Heart left ventricle (tissue), 13 donors: ENCODE results near the gene TMEM30B.

Source experiments
- POLR2A ChIP-seq, 2 donors: fragments of 450-650 bp; IDR thresholded peaks; one replicate each; pipeline ENCODE4 v1.6.1; 2017; ENCODE audit warnings: antibody characterized with exemption in 2 of 2, mild to moderate bottlenecking in 2 of 2, moderate library complexity in 2 of 2
- TF ChIP-seq, protein P1 (sequence below), 12 donors: fragments of 200-600 bp; sonication (generic) in 4 of 12; IDR thresholded peaks; one replicate each; pipeline versions ENCODE4 v1.5.0 to v1.8.0; 2018 to 2022; ENCODE audit warnings: antibody characterized with exemption in 12 of 12, mild to moderate bottlenecking in 5 of 12
- donor health status: ischemic (EF 13 %, LVEDD 7.1; RV severe dilation, severe dysfunction).
- donor health status: DM: no; HTN: yes; CAD: no.
- donor health status: DM: no; HTN: no; CAD: no.
- donor health status: ischemic (EF 25% LVEDD 6.9; RV normal size, moderate dysfunction).
- donor health status: ischemic (EF 25% LVEDD 5.7; RV mildly dilated, moderate dysfunction).
- donor health status: ischemic (EF 35%, LVEDD 5.7; RV mildly dilated, moderate dysfunction).
- donor health status: nonischemic (EF 11% LVEDD 7.7; RV severe dilation, severe dysfunction).
- donor health status: DM: yes; HTN: yes; CAD: no.
- donor health status: PGD.
- donor health status: ischemic (EF 29% LVEDD 5.4; RV normal size, mild dysfunction).
- donor health status: nonischemic (EF 23%, LVEDD 6.1; RV moderate dilation, normal function).

DNA sequence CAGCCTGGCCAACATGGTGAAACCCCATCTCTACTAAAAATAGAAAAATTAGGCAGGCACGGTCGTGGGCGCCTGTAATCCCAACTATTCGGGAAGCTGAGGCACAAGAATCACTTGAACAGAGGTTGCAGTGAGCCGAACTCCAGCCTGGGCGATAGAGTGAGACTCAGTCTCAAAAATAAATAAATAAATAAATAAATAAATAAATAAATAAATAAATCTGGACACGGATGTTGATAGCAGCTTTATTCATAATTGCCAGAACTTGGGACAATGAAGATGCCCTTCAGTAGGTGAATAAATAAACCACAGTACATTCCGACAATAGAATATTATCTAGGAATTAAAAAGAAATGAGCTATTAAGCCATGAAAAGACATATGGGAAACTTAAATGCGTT is 31.1 kb downstream of the TMEM30B start:
- TF ChIP-seq, protein P1, sequence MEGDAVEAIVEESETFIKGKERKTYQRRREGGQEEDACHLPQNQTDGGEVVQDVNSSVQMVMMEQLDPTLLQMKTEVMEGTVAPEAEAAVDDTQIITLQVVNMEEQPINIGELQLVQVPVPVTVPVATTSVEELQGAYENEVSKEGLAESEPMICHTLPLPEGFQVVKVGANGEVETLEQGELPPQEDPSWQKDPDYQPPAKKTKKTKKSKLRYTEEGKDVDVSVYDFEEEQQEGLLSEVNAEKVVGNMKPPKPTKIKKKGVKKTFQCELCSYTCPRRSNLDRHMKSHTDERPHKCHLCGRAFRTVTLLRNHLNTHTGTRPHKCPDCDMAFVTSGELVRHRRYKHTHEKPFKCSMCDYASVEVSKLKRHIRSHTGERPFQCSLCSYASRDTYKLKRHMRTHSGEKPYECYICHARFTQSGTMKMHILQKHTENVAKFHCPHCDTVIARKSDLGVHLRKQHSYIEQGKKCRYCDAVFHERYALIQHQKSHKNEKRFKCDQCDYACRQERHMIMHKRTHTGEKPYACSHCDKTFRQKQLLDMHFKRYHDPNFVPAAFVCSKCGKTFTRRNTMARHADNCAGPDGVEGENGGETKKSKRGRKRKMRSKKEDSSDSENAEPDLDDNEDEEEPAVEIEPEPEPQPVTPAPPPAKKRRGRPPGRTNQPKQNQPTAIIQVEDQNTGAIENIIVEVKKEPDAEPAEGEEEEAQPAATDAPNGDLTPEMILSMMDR (IDR thresholded peaks at IDR 0.05): no peak
- TF ChIP-seq POLR2A (IDR thresholded peaks at IDR 0.05): no peak
